ENCODE results near the gene GRID2. TPM values are rescaled to one million over a fixed set of nuclear protein-coding genes. Genes with fewer than 3 reads are reported as not detected.

GRID2 gene
- total and polyA plus RNA-seq, 8 donors: 0.14 to 0.36 (median 0.22) TPM

GRCh38 chr4:93182722-93183121 is 879.0 kb downstream of the GRID2 start:
- no peaks in the 10 kb centered on the region for H3K4me1 ChIP-seq
- H3K36me3 ChIP-seq: no peaks in the 10 kb centered on the region
- no peak for TF ChIP-seq CTCF (IDR thresholded peaks at IDR 0.05)
- intact Hi-C loops (cut with DNase I): no loop called here
- no peak overlapping the region for H3K27ac ChIP-seq
- DNase-seq (no peak), ATAC-seq (peak; percentile 77)
- no peak overlapping the region for H3K4me3 ChIP-seq
- no peaks in the 10 kb centered on the region for H3K27me3 ChIP-seq
- H3K9me3 ChIP-seq: no peaks in the 10 kb centered on the region

- intact Hi-C loops (cut with DNase I): no loop called here
- no peak for TF ChIP-seq CTCF (IDR thresholded peaks at IDR 0.05)
- Histone ChIP-seq H3K36me3 (no peaks in the 10 kb centered on the region), H3K4me1 (no peaks in the 10 kb centered on the region), H3K9me3 (peaks cover 0 to 2% of the 10 kb centered on the region in 2 donors), H3K27me3 (no peaks in the 10 kb centered on the region), H3K27ac (no peak overlapping the region), H3K4me3 (no peak overlapping the region)
- ATAC-seq: peak; percentile 72
- DNase-seq: peak in 1 of 4 donors; percentile 17
Measured at GRCh38 chr4:93183576-93183975, 879.8 kb downstream of the GRID2 start.

GRCh38 chr4:93184053-93184452 is 880.3 kb downstream of the GRID2 start:
- Histone ChIP-seq H3K27ac (no peak overlapping the region), H3K36me3 (no peaks in the 10 kb centered on the region), H3K4me1 (no peaks in the 10 kb centered on the region), H3K9me3 (peaks cover 0 to 2% of the 10 kb centered on the region in 2 donors), H3K4me3 (no peak overlapping the region), H3K27me3 (no peaks in the 10 kb centered on the region)
- DNase-seq: peak in 2 of 4 donors; percentile 10 to 57
- TF ChIP-seq CTCF (IDR thresholded peaks at IDR 0.05): no peak
- intact Hi-C loops (cut with DNase I): no loop called here
- ATAC-seq: peak; percentile 91

GRCh38 chr4:93186846-93187245 is 883.1 kb downstream of the GRID2 start:
- DNase-seq (no peak), ATAC-seq (no peak)
- Histone ChIP-seq H3K9me3 (peaks cover 0 to 2% of the 10 kb centered on the region in 2 donors), H3K27ac (no peak overlapping the region), H3K4me3 (no peak overlapping the region), H3K27me3 (no peaks in the 10 kb centered on the region), H3K4me1 (no peaks in the 10 kb centered on the region), H3K36me3 (no peaks in the 10 kb centered on the region)
- intact Hi-C loops (cut with DNase I): no loop called here
- TF ChIP-seq CTCF (IDR thresholded peaks at IDR 0.05): no peak

GRCh38 chr4:93187466-93187865 is 883.7 kb downstream of the GRID2 start:
- Histone ChIP-seq H3K4me1 (no peaks in the 10 kb centered on the region), H3K4me3 (no peak overlapping the region)

More at GRCh38 chr4:93187466-93187865, 883.7 kb downstream of the GRID2 start:
- no peak for TF ChIP-seq CTCF (IDR thresholded peaks at IDR 0.05)
- ATAC-seq (no peak), DNase-seq (no peak)
- Histone ChIP-seq H3K36me3 (no peaks in the 10 kb centered on the region), H3K27me3 (no peaks in the 10 kb centered on the region), H3K9me3 (peaks cover 0 to 2% of the 10 kb centered on the region in 2 donors), H3K27ac (no peak overlapping the region)
- intact Hi-C loops (cut with DNase I): no loop called here

Data from left lung (tissue), 10 donors.